PFSK-1 (cell line): ENCODE data around the gene MYO16.

Experiments
- FOXP2 ChIP-seq: optimal IDR thresholded peaks from 2 replicates; pipeline ENCODE3; 2011; ENCODE audit warnings: borderline replicate concordance, control low read depth, inconsistent platforms; ENCODE audit not compliant: insufficient read depth; ENCODE audit errors: extremely low read length, extremely low read depth
- POLR2AphosphoS5 ChIP-seq: IDR thresholded peaks from 2 replicates; pipeline ENCODE4 v1.6.1; 2012; ENCODE audit warnings: low read depth, mild to moderate bottlenecking, control low read depth, low read length, moderate library complexity
- SIN3A ChIP-seq: IDR thresholded peaks from 2 replicates; pipeline ENCODE4 v1.6.1; 2012; ENCODE audit warnings: mild to moderate bottlenecking, low read length, moderate library complexity, borderline replicate concordance; ENCODE audit not compliant: insufficient read depth
- TAF1 ChIP-seq: IDR thresholded peaks from 2 replicates; pipeline ENCODE4 v1.6.1; 2012; ENCODE audit warnings: low read length, control low read depth, borderline replicate concordance; ENCODE audit not compliant: insufficient read depth
- TF ChIP-seq, protein P1 (sequence below), 2 experiments: IDR thresholded peaks; 2 replicates each; pipeline versions ENCODE4 v1.6.1 to v1.8.0; 2011 to 2012; ENCODE audit warnings: low read depth in 2 of 2, low read length in 2 of 2, control low read depth in 1 of 2, inconsistent platforms in 1 of 2, mild to moderate bottlenecking in 1 of 2, moderate library complexity in 1 of 2; ENCODE audit not compliant: insufficient read depth in 1 of 2

DNA sequence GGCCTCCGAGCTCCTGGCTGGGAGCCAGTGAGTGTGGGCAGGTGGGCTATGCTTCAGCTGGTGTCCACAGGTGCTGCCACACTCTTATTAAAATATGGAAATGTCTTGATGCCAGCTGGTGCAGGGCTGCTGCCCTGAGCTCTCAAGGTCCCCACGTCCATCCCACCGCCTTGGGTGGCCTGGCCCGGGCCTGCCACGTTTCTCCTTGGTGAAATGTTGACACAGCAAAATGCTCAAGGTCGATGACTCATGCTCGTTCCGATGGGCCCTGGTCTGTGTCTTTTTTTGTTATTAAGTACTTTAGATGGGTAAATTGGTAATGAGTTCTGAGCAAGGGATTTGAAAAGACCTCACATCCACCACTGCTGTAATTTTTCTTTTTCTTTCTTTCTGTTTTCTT lies 524.7 kb downstream of the MYO16 start:
- TF ChIP-seq, protein P1, sequence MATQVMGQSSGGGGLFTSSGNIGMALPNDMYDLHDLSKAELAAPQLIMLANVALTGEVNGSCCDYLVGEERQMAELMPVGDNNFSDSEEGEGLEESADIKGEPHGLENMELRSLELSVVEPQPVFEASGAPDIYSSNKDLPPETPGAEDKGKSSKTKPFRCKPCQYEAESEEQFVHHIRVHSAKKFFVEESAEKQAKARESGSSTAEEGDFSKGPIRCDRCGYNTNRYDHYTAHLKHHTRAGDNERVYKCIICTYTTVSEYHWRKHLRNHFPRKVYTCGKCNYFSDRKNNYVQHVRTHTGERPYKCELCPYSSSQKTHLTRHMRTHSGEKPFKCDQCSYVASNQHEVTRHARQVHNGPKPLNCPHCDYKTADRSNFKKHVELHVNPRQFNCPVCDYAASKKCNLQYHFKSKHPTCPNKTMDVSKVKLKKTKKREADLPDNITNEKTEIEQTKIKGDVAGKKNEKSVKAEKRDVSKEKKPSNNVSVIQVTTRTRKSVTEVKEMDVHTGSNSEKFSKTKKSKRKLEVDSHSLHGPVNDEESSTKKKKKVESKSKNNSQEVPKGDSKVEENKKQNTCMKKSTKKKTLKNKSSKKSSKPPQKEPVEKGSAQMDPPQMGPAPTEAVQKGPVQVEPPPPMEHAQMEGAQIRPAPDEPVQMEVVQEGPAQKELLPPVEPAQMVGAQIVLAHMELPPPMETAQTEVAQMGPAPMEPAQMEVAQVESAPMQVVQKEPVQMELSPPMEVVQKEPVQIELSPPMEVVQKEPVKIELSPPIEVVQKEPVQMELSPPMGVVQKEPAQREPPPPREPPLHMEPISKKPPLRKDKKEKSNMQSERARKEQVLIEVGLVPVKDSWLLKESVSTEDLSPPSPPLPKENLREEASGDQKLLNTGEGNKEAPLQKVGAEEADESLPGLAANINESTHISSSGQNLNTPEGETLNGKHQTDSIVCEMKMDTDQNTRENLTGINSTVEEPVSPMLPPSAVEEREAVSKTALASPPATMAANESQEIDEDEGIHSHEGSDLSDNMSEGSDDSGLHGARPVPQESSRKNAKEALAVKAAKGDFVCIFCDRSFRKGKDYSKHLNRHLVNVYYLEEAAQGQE (IDR thresholded peaks at IDR 0.05; ENCODE audit: insufficient read depth in 1 of 2, low read depth in 2 of 2, low read length in 2 of 2) = no peak
- TF ChIP-seq SIN3A (no peak), TAF1 (no peak), POLR2AphosphoS5 (no peak), FOXP2 (no peak)
